Umbilical cord (tissue), 2 donors: ENCODE measurements around the gene ITGB3. TPM values are rescaled to one million over a fixed set of nuclear protein-coding genes. Genes with fewer than 3 reads are reported as not detected.
"Not testable (repeated sequence)": the region's sequence is repeated elsewhere in the genome, so short reads cannot be mapped to it uniquely, and the experiment has no call there.

Experiments
- DNase-seq: peaks from one replicate; pipeline ENCODE4 v3.0.0-alpha.2; 2015; ENCODE audit warnings: low spot score
- total RNA-seq: library from RNA; depleted of rRNA; stranded (reverse); fragments of >200 nt; gene quantifications from one replicate; pipeline ENCODE4 v1.2.3, GENCODE V29; 2014; ENCODE audit warnings: low replicate concordance; ENCODE audit not compliant: insufficient read depth

ITGB3 gene
- total RNA-seq, 1 donor from 2014 or later, result 61.4 TPM

- no peak for DNase-seq
Observed at GRCh38 chr17:47243737-47244598, 9.7 kb upstream of the ITGB3 start.

- no peak for DNase-seq
Observed at GRCh38 chr17:47244697-47245096, 8.9 kb upstream of the ITGB3 start.

- no peak for DNase-seq
Observed at GRCh38 chr17:47246120-47246519, 7.5 kb upstream of the ITGB3 start.

- no peak for DNase-seq
Observed at GRCh38 chr17:47250855-47251254, 2.8 kb upstream of the ITGB3 start.

- DNase-seq, result no peak
Observed at GRCh38 chr17:47251421-47251940, 2.1 kb upstream of the ITGB3 start.

- DNase-seq, result no peak
Observed at GRCh38 chr17:47252209-47252608, 1.4 kb upstream of the ITGB3 start.

GRCh38 chr17:47252766-47253512, 688 bp upstream of the ITGB3 start:
- no peak for DNase-seq

GRCh38 chr17:47254403-47254943, 846 bp downstream of the ITGB3 start:
- no peak for DNase-seq

- no peak for DNase-seq
Observed at GRCh38 chr17:47257651-47258339, 4.2 kb downstream of the ITGB3 start.

- DNase-seq, result no peak
Observed at GRCh38 chr17:47262586-47262985, 9.0 kb downstream of the ITGB3 start.

- DNase-seq, result no peak
Observed at GRCh38 chr17:47264166-47264565, 10.5 kb downstream of the ITGB3 start.

GRCh38 chr17:47265983-47266541, 12.4 kb downstream of the ITGB3 start:
- no peak for DNase-seq

GRCh38 chr17:47266782-47267181, 13.2 kb downstream of the ITGB3 start:
- no peak for DNase-seq

- DNase-seq, result peak; percentile 31
Observed at GRCh38 chr17:47267354-47267828, 13.8 kb downstream of the ITGB3 start.

- DNase-seq, result not testable (repeated sequence)
Observed at GRCh38 chr17:47268964-47269363, 15.3 kb downstream of the ITGB3 start.

GRCh38 chr17:47269561-47270280, 16.1 kb downstream of the ITGB3 start:
- not testable (repeated sequence) for DNase-seq

GRCh38 chr17:47270946-47271705, 17.5 kb downstream of the ITGB3 start:
- no peak for DNase-seq

GRCh38 chr17:47272491-47272890, 18.9 kb downstream of the ITGB3 start:
- no peak for DNase-seq

- DNase-seq, result no peak
Observed at GRCh38 chr17:47273245-47273644, 19.6 kb downstream of the ITGB3 start.
